IPS-NIHi11 (cell line): ENCODE data around the gene PCDHB14.
"Not testable (repeated sequence)": the region's sequence is repeated elsewhere in the genome, so short reads cannot be mapped to it uniquely, and the experiment has no call there.

Experiments
- DNase-seq: peaks from one replicate; pipeline ENCODE4 v3.0.0; 2012; ENCODE audit warnings: mixed read lengths, low spot score

The PCDHB14 gene

DNA sequence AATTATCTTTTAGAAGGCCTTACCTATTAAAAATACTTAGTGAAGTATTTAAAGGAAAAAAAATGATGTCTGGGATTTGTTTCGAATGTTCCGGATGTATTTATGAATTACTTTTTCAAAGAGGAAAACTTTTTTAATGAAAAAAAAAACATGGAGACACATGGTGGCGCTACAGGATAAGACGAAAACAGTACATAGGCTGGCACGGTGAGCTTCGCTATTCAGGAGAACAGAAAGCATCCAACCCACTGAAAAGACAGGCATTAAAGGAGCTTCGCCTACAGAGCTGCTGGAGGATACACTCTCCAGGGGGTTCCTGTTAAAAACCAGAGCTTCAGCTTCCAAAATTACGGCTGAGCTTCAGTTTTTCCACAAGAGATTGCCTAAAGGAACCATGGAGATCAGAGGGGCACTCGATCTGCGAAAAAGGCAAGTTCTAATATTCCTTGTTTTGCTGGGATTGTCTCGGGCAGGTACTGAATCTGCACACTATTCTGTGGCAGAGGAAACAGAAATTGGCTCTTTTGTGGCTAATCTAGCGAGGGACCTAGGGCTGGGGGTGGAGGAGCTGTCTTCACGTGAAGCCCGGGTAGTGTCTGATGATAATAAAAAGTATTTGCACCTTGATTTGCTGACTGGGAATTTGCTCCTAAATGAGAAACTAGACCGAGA is at the start of gene PCDHB14:
TSS of gene PCDHB14 (plus strand) at position 232 of the 672 bp plus-strand sequence. CDS start at position 395, 163 bp downstream.
- DNase-seq = peak; percentile 65

DNA sequence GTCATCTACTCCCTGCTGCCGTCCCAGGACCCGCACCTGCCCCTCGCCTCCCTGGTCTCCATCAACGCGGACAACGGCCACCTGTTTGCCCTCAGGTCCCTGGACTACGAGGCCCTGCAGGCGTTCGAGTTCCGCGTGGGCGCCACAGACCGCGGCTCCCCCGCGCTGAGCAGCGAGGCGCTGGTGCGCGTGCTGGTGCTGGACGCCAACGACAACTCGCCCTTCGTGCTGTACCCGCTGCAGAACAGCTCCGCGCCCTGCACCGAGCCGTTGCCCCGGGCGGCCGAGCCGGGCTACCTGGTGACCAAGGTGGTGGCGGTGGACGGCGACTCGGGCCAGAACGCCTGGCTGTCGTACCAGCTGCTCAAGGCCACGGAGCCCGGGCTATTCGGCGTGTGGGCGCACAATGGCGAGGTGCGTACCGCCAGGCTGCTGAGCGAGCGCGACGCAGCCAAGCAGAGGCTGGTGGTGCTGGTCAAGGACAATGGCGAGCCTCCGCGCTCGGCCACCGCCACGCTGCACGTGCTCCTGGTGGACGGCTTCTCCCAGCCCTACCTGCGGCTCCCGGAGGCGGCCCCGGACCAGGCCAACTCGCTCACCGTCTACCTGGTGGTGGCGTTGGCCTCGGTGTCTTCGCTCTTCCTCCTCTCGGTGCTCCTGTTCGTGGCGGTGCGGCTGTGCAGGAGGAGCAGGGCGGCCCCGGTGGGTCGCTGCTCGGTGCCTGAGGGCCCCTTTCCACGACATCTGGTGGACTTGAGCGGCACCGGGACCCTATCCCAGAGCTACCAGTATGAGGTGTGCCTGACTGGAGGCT is 48.6 kb upstream of the PCDHB14 start:
- not testable (repeated sequence) for DNase-seq

DNA sequence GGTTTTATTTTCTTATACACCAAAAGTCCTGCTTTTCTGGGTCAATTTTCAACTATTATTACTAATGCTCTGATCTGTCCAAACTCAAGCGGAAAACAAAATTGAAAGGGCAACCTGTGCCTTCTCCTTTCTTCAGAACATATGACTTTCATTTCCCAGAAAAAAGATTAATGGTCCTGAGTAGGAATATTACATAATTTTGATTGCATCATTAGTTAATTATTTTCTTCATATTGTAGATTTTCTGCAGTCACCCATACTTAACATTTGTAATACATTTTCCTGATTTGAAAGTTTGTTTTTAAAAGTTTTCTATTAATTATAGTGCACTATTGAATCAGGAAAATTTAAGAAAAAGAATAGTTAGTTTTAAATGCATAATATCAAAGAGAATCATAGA is 47.2 kb upstream of the PCDHB14 start:
- no peak for DNase-seq

DNA sequence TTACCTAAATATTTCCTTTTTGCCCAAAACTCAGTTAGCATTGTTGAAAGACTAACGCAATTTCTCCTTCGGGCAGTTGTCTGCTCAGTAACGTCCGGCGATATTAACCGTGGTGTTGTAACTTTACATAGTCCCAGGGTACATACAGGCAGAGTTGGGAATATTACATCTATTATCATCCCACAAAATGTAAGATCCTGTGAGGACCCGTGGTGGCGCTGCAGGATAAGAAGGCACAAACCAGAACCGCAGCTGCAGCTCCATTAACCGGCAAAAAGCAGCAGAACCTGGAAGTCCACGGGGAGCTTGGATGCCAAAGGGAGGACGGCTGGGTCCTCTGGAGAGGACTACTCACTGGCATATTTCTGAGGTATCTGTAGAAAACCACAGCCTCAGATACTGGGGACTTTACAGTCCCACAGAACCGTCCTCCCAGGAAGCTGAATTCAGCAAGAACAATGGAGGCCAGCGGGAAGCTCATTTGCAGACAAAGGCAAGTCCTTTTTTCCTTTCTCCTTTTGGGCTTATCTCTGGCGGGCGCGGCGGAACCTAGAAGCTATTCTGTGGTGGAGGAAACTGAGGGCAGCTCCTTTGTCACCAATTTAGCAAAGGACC is 45.5 kb upstream of the PCDHB14 start, which contains the start of gene PCDHB8:
TSS of gene PCDHB8 (plus strand) at position 214 of the 615 bp plus-strand sequence. CDS start at position 459, 245 bp downstream.
- not testable (repeated sequence) for DNase-seq

DNA sequence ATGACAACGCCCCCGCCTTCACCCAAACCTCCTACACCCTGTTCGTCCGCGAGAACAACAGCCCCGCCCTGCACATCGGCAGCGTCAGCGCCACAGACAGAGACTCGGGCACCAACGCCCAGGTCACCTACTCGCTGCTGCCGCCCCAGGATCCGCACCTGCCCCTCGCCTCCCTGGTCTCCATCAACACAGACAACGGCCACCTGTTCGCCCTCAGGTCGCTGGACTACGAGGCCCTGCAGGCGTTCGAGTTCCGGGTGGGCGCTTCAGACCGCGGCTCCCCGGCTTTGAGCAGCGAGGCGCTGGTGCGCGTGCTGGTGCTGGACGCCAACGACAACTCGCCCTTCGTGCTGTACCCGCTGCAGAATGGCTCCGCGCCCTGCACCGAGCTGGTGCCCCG is 43.8 kb upstream of the PCDHB14 start:
- not testable (repeated sequence) for DNase-seq

DNA sequence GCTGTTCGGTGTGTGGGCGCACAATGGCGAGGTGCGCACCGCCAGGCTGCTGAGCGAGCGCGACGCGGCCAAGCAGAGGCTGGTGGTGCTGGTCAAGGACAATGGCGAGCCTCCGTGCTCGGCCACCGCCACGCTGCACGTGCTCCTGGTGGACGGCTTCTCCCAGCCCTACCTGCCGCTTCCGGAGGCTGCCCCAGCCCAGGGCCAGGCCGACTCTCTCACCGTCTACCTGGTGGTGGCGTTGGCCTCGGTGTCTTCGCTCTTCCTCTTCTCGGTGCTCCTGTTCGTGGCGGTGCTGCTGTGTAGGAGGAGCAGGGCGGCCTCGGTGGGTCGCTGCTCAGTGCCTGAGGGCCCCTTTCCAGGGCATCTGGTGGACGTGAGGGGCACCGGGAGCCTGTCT is 43.3 kb upstream of the PCDHB14 start:
- not testable (repeated sequence) for DNase-seq

DNA sequence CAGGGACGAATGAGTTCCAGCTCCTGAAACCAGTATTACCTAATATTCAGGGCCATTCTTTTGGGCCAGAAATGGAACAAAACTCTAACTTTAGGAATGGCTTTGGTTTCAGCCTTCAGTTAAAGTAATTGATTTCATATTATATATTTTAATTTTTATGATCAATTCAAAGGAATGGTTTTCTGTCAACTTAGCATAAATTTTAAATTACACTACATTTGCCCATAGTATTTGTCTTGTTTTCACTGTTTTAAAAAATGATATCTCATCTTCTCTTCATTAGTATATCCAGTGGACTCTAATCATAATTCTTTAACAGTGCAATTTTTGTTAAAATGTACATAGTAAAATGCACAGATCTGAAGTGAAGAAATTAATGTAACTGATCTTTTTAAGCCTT is 42.8 kb upstream of the PCDHB14 start:
- DNase-seq = no peak

DNA sequence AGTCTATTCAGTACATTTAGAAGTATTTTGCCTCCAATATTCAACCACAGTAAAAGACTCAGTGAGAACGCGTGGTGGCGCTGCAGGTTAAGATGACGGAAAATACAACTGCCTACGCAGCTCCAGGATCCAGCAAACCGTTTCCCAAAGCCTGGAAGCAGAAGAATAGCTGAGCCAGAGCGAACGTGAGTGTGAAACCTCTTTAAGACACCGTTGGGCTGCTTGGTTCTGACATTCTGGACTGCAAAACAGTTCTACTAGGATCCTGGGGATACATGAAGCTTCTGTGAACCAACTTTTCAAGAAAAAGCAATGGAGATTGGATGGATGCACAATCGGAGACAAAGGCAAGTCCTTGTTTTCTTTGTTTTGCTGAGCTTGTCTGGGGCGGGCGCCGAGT is 40.9 kb upstream of the PCDHB14 start, which contains the start of gene PCDHB16:
TSS of gene PCDHB16 (plus strand) at position 140 of the 400 bp plus-strand sequence. CDS start at position 313, 173 bp downstream.
- peak; percentile 60 for DNase-seq

DNA sequence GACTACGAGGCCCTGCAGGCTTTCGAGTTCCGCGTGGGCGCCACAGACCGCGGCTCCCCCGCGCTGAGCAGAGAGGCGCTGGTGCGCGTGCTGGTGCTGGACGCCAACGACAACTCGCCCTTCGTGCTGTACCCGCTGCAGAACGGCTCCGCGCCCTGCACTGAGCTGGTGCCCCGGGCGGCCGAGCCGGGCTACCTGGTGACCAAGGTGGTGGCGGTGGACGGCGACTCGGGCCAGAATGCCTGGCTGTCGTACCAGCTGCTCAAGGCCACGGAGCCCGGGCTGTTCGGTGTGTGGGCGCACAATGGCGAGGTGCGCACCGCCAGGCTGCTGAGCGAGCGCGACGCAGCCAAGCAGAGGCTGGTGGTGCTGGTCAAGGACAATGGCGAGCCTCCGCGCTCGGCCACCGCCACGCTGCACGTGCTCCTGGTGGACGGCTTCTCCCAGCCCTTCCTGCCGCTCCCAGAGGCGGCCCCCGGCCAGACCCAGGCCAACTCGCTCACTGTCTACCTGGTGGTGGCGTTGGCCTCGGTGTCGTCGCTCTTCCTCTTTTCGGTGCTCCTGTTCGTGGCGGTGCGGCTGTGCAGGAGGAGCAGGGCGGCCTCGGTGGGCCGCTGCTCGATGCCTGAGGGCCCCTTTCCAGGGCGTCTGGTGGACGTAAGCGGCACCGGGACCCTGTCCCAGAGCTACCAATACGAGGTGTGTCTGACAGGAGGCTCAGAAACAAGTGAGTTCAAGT is 38.9 kb upstream of the PCDHB14 start:
- DNase-seq = not testable (repeated sequence)

DNA sequence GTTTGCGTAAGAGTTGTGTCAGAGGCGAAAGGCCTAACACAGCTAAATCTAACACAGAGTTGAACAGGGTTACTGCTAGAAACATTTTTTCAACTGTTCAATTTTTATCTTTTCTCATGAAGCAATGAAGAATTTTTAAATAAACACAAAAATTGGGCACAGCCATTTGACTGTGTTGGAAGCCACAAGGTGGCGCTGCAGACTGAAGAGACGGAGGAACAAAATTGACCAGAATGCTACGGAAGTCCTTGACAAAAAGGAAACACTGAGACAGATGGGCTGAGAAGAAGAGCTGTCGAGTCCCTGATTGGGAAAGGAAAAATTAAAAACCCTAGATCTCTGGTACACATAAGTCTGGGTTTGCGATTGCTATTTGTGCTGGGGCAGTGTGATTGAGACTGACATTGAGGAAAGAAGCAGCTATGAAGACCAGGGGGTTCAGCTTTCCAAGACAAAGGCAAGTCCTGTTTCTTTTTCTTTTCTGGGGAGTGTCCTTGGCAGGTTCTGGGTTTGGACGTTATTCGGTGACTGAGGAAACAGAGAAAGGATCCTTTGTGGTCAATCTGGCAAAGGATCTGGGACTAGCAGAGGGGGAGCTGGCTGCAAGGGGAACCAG is 36.1 kb upstream of the PCDHB14 start, which contains the start of gene PCDHB9:
TSS of gene PCDHB9 (plus strand) at position 265 of the 616 bp plus-strand sequence. CDS start at position 423, 158 bp downstream.
- DNase-seq = peak; percentile 59

DNA sequence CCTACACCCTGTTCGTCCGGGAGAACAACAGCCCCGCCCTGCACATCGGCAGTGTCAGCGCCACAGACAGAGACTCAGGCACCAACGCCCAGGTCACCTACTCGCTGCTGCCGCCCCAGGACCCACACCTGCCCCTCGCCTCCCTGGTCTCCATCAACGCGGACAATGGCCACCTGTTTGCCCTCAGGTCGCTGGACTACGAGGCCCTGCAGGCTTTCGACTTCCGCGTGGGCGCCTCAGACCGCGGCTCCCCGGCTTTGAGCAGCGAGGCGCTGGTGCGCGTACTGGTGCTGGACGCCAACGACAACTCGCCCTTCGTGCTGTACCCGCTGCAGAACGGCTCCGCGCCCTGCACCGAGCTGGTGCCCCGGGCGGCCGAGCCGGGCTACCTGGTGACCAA is 34.5 kb upstream of the PCDHB14 start:
- DNase-seq = not testable (repeated sequence)

DNA sequence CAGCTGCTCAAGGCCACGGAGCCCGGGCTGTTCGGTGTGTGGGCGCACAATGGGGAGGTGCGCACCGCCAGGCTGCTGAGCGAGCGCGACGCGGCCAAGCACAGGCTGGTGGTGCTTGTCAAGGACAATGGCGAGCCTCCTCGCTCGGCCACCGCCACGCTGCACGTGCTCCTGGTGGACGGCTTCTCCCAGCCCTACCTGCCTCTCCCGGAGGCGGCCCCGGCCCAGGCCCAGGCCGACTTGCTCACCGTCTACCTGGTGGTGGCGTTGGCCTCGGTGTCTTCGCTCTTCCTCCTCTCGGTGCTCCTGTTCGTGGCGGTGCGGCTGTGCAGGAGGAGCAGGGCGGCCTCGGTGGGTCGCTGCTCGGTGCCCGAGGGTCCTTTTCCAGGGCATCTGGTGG is 34.0 kb upstream of the PCDHB14 start:
- not testable (repeated sequence) for DNase-seq

DNA sequence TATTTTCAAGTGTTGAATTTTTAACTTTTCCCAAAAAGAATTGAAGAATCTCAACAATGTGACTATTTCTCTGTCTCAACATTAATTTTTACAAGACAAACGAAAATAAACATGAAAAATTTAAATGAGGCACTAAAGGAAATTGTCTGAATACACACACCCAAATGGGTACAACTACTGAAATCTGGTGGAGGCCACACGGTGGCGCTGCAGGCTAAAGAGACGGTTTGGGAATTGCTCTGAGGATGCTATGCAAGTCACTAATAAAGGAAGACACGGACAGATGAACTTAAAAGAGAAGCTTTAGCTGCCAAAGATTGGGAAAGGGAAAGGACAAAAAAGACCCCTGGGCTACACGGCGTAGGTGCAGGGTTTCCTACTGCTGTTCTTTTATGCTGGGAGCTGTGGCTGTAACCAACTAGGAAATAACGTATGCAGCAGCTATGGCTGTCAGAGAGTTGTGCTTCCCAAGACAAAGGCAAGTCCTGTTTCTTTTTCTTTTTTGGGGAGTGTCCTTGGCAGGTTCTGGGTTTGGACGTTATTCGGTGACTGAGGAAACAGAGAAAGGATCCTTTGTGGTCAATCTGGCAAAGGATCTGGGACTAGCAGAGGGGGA is 30.9 kb upstream of the PCDHB14 start, which contains the start of gene PCDHB10:
TSS of gene PCDHB10 (plus strand) at position 244 of the 616 bp plus-strand sequence. CDS start at position 444, 200 bp downstream.
- peak; percentile 68 for DNase-seq

DNA sequence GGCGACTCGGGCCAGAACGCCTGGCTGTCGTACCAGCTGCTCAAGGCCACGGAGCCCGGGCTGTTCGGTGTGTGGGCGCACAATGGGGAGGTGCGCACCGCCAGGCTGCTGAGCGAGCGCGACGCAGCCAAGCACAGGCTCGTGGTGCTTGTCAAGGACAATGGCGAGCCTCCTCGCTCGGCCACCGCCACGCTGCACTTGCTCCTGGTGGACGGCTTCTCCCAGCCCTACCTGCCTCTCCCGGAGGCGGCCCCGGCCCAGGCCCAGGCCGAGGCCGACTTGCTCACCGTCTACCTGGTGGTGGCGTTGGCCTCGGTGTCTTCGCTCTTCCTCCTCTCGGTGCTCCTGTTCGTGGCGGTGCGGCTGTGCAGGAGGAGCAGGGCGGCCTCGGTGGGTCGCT is 28.8 kb upstream of the PCDHB14 start:
- not testable (repeated sequence) for DNase-seq

DNA sequence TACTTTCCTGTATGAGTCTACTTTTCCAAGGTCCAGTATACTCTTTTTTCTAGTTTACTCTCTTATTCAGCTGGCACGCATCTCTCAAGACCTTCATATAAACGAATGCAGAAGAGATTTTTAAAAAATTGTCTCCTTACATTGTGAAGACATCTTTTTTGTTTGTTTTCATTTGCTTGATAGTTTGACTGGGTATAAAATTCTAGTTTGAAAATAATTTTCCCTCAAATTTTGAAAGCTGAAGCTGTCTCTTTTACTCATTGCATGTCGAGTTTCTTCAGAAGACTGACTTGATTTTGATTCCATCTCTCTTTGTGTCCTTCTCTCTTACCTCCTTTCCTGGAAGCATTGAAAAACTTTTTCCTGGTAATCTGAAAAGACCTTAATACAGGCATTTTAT is 26.8 kb upstream of the PCDHB14 start:
- no peak for DNase-seq

DNA sequence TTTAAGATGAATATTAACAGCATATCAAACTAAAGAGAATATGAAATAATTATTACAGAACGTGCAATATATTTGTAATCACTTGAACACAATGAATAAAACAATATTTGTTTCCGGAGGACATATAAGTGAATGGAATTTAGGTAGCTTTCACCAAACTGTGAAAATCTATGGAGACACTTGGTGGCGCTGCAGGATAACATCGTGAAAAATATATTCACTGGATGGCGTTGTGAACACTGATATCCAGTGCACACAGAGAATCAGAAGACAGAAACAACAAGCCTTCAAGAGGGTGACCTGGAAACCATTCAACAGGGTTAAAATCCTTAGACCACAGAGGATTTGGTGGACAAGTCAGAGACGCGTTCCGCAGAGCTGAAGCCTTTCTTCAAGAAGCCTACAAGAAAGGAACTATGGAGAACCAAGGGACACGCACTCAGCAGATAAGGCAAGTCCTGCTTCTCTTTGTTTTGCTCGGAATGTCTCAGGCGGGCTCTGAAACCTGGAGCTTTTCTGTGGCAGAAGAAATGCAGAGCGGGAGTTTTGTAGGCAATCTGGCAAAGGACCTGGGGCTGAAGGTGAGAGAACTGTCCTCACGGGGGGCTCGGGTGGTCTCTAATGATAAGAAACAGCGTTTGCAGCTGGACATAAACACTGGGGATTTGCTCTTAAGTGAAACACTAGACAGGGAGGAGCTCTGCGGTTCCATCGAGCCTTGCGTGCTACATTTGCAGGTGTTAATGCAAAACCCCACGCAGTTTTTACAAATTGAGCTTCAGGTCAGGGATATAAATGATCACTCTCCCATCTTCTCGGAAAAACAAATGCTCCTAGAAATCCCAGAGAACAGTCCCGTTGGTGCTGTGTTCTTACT is 23.5 kb upstream of the PCDHB14 start, which contains the start of gene PCDHB11:
TSS of gene PCDHB11 (plus strand) at position 269 of the 877 bp plus-strand sequence. CDS start at position 417, 148 bp downstream.
- DNase-seq = peak; percentile 25

DNA sequence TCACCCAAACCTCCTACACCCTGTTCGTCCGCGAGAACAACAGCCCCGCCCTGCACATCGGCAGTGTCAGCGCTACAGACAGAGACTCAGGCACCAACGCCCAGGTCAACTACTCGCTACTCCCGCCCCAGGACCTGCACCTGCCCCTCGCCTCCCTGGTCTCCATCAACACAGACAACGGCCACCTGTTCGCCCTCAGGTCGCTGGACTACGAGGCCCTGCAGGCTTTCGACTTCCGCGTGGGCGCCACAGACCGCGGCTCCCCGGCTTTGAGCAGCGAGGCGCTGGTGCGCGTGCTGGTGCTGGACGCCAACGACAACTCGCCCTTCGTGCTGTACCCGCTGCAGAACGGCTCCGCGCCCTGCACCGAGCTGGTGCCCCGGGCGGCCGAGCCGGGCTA is 22.0 kb upstream of the PCDHB14 start:
- not testable (repeated sequence) for DNase-seq

DNA sequence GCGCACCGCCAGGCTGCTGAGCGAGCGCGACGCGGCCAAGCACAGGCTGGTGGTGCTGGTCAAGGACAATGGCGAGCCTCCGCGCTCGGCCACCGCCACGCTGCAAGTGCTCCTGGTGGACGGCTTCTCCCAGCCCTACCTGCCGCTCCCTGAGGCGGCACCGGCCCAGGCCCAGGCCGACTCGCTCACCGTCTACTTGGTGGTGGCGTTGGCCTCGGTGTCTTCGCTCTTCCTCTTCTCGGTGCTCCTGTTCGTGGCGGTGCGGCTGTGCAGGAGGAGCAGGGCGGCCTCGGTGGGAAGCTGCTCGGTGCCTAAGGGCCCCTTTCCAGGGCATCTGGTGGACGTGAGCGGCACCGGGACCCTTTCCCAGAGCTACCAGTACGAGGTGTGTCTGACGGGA is 21.5 kb upstream of the PCDHB14 start:
- not testable (repeated sequence) for DNase-seq

DNA sequence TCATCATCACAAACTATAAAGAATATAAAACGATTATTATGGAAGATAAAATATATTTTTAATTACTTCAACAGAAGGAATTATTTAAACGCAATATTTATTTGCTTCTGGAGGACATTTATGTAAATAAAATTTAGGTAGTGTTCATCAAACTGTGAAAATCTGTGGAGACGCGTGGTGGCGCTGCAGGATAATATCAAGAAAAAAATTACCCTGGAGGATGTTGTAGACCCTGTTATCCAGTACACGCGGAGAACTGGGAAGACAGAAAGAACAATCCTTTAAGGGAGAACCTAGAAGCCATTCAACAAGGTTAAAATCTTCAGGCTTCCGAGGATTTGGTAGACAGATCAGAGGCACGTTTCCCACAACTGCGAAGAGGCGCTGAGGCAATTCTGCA is 14.7 kb upstream of the PCDHB14 start, which contains the start of gene PCDHB12:
TSS of gene PCDHB12 (plus strand) at position 242 of the 400 bp plus-strand sequence. CDS start 189 bp downstream, outside the sequence.
- DNase-seq = no peak
